Type B pancreatic cell (in vitro differentiated cells): ENCODE measurements around the gene PLCXD1. TPM values are rescaled to one million over a fixed set of nuclear protein-coding genes. Genes with fewer than 3 reads are reported as not detected.

Experiments used
- DNase-seq: peaks from one replicate; pipeline ENCODE4 v3.0.0; 2021; ENCODE audit warnings: mixed read lengths; ENCODE audit not compliant: unreplicated experiment; ENCODE audit errors: extremely low spot score
- H3K27ac Mint-ChIP-seq: 2 replicates; pipeline ENCODE4 v1.8.0; 2021; ENCODE audit warnings: mild to moderate bottlenecking, mixed read lengths
- H3K27me3 Mint-ChIP-seq: 2 replicates; pipeline ENCODE4 v1.8.0; 2021; ENCODE audit warnings: mixed read lengths
- H3K36me3 Mint-ChIP-seq: 2 replicates; pipeline ENCODE4 v1.8.0; 2021; ENCODE audit warnings: mixed read lengths
- H3K4me1 Mint-ChIP-seq: one replicate; pipeline ENCODE4 v1.8.0; 2021; ENCODE audit warnings: mixed read lengths; ENCODE audit not compliant: unreplicated experiment
- H3K4me3 Mint-ChIP-seq: 2 replicates; pipeline ENCODE4 v1.8.0; 2021; ENCODE audit warnings: mild to moderate bottlenecking, mixed read lengths
- H3K9me3 Mint-ChIP-seq: 2 replicates; pipeline ENCODE4 v1.8.0; 2021; ENCODE audit warnings: mixed read lengths
- total RNA-seq: library from RNA; stranded (reverse); gene quantifications from 2 replicates; pipeline ENCODE4 v1.2.1, GENCODE V29; 2021; ENCODE audit warnings: low replicate concordance
- TF ChIP-seq, protein P1 (sequence below): fragments of 200-600 bp; sonication (generic); conservative IDR thresholded peaks from 2 replicates; pipeline ENCODE4 v1.5.0; 2021; ENCODE audit warnings: antibody characterized with exemption, mild to moderate bottlenecking

PLCXD1 gene
- total RNA-seq, 1 donor from 2014 or later: 54.8 TPM

DNA sequence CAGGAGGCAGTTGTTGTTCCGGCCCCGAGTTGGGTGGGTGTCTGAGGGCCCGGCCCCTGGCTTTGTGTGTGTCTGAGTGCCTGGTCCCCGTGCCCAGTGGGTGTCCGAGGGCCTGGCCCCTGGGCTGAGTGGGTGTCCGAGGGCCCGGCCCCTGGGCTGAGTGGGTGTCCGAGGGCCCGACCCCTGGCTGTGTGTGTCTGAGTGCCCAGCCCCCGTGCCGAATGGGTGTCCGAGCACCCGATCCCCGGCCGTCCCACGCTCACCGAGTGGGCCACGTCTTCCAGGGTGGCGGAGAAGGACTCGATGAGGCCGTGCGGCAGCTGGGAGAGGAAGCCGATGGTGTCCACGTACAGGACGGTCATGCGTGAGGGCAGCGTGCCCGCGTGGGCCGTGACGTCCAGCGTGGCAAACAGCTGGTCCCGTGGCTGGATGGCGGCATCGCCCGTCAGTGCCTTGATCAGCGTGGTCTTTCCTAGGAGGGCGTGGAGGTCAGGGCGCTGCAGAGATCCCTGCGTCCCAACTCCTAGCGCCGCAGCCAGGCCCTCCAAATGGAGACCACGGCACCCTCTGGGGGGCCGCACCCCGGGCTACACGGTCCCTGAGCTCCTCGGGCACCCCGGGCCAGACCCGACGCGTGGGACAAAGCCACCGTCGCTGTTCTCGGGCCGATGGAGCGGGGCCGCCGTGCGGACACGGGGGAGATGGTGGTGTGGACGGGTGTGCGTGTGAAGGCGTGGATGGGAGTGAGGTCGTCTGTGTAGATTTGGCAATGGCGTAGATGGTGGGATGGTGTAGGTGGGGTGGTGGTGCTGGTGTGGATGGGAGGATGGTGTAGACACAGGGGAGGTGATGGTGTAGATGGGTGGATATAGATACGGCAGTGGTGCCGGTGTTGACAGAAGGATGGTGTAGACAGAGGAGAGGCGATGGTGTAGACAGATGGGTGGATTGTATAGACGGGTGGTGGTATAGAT lies 30.3 kb downstream of the PLCXD1 start:
- no peak for DNase-seq
- Mint-ChIP-seq H3K27ac (no peak overlapping the region), H3K9me3 (no peaks in the 10 kb centered on the region), H3K36me3 (peaks cover 16% of the 10 kb centered on the region), H3K27me3 (no peaks in the 10 kb centered on the region), H3K4me1 (no peaks in the 10 kb centered on the region), H3K4me3 (no peak overlapping the region)
- TF ChIP-seq, protein P1, sequence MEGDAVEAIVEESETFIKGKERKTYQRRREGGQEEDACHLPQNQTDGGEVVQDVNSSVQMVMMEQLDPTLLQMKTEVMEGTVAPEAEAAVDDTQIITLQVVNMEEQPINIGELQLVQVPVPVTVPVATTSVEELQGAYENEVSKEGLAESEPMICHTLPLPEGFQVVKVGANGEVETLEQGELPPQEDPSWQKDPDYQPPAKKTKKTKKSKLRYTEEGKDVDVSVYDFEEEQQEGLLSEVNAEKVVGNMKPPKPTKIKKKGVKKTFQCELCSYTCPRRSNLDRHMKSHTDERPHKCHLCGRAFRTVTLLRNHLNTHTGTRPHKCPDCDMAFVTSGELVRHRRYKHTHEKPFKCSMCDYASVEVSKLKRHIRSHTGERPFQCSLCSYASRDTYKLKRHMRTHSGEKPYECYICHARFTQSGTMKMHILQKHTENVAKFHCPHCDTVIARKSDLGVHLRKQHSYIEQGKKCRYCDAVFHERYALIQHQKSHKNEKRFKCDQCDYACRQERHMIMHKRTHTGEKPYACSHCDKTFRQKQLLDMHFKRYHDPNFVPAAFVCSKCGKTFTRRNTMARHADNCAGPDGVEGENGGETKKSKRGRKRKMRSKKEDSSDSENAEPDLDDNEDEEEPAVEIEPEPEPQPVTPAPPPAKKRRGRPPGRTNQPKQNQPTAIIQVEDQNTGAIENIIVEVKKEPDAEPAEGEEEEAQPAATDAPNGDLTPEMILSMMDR: no peak

DNA sequence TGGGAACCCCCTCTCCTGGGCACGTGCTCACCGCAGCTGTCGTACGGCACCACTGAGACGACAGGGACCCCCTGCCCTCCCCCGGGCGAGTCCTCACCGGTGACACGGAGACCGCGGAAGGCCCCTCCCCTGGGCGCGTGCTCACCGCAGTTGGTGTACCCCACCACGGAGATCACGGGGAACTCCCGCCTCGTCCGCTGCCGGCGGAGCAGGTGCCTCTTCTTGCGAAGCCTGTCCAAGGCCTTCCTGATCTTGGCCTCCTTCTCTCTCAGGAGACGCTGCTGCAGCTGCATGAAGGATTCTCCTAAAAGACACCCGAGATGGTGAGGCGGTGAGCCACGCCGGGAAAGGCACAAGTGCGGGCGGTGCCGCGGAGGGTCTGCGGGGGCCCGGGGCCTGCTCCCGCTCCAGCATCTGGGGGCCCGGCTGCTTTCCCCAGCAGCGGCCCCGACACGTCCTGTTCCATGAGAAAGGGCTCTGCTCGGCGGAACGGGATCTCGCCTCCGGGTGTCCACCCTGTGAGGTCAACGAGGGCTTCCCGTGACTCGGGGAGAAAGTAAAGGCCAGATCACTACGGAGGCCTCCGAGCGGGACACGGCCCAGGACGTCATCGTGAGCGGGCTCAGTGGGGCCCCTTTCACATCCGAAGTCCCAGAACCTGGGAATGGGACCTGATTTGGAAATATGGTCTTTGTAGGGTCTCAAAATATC lies 31.6 kb downstream of the PLCXD1 start:
- H3K4me1 Mint-ChIP-seq: no peaks in the 10 kb centered on the region
- H3K27me3 Mint-ChIP-seq: no peaks in the 10 kb centered on the region
- no peak overlapping the region for H3K27ac Mint-ChIP-seq
- DNase-seq: no peak
- H3K4me3 Mint-ChIP-seq: no peak overlapping the region
- H3K9me3 Mint-ChIP-seq: no peaks in the 10 kb centered on the region
- peaks cover 13% of the 10 kb centered on the region for H3K36me3 Mint-ChIP-seq
- TF ChIP-seq, protein P1: no peak

DNA sequence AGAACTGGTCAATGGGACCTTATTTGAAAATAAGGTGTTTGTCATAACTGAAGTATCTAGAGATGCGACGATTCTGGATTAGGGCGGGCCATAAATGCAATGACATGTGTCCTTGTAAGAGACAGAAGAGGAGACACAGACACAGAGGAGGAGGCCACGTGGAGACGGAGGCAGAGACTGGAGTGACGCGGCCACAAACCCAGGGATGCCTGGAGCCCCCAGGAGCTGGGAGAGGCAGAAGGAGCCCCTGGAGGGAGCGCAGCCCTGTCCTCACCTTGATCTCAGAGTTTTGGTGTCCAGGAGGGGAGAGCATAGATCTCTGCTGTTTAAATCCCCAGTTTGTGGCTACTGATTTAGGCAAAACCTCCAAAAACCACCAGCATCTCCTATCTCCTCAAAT lies 32.4 kb downstream of the PLCXD1 start:
- Mint-ChIP-seq H3K4me3 (no peak overlapping the region), H3K27ac (no peak overlapping the region), H3K9me3 (no peaks in the 10 kb centered on the region), H3K4me1 (no peaks in the 10 kb centered on the region), H3K27me3 (peaks cover 3% of the 10 kb centered on the region), H3K36me3 (peaks cover 17% of the 10 kb centered on the region)
- TF ChIP-seq, protein P1: no peak
- no peak for DNase-seq

DNA sequence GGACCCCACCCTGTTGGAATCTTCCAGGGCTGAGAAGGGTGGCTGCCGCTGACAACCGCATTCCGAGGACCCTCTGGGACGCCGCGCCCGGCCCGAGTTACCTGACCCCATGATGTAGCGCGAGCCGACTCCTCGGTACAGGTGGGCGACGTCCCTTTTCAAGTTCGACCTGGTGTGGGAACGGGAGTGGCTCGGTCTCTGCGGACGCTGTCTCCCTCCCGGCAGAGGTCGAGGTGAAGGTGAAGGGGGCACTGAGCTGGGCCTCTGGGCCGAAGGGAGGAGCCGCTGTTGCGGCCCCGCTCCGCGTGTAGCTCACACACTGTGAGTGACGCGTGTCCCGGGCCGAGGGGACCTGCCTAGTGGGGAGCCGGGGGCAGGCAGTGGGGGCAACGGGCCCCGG lies 32.9 kb downstream of the PLCXD1 start:
- TF ChIP-seq, protein P1: no peak
- no peaks in the 10 kb centered on the region for H3K4me1 Mint-ChIP-seq
- peaks cover 17% of the 10 kb centered on the region for H3K36me3 Mint-ChIP-seq
- H3K27me3 Mint-ChIP-seq: peaks cover 3% of the 10 kb centered on the region
- DNase-seq: no peak
- no peak overlapping the region for H3K4me3 Mint-ChIP-seq
- no peak overlapping the region for H3K27ac Mint-ChIP-seq
- H3K9me3 Mint-ChIP-seq: no peaks in the 10 kb centered on the region

DNA sequence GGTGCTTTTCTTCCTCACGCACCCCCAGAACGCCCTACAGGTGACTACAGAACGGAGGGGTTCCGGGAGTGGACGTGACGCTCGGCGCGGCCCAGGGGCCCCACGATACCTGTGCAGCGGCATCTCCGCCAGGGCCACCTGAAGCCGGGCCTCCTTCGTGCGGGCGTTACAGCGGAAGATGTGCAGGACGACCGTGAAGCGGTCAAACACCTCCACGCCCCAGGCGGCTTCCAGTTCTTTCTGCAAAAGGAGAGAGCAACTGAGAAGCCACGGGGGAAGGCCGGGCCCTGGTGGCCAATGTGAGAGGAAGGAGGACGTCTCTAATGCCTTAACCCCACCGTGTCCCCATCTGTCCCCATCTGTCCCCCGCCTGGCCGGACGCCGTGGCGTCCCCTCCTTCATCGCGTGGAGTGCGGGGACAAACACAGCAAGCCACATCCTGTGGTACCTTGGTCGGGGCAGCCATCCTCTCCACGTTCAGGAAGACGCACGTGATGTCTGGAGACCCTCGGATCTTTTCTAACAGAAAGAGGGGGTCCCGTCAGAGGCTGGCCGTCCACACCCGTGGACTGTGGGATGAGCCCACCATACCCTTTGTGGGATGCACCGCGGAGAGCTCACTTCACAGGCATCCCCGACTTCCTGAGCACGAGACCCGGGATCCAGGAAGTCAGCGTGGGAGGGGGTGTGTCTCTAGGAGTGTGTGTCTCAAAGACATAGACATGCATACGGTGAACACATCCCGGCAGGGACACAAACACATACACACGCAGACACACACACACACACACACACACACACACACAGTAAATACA lies 33.8 kb downstream of the PLCXD1 start:
- TF ChIP-seq, protein P1: no peak
- no peak for DNase-seq
- Mint-ChIP-seq H3K4me1 (no peaks in the 10 kb centered on the region), H3K27ac (no peak overlapping the region), H3K4me3 (no peak overlapping the region), H3K27me3 (peaks cover 3% of the 10 kb centered on the region), H3K9me3 (no peaks in the 10 kb centered on the region), H3K36me3 (peaks cover 14% of the 10 kb centered on the region)
